H9 (cell line): ENCODE results near the gene CERS1. TPM values are rescaled to one million over a fixed set of nuclear protein-coding genes. Genes with fewer than 3 reads are reported as not detected.

Experiments
- DNase-seq: peaks from one replicate; pipeline ENCODE4 v3.0.0-alpha.2; 2017
- H2AFZ ChIP-seq: one replicate; pipeline ENCODE4 v1.6.1; 2013; ENCODE audit warnings: mild to moderate bottlenecking, low read length, control low read depth, moderate library complexity
- H2AK5ac ChIP-seq: 2 replicates; pipeline ENCODE4 v1.6.1; 2013; ENCODE audit warnings: low read length, control low read depth, mixed read lengths; ENCODE audit not compliant: insufficient read length
- H2BK120ac ChIP-seq: one replicate; pipeline ENCODE4 v1.6.1; 2013; ENCODE audit warnings: low read depth, mild to moderate bottlenecking, low read length, control low read depth, inconsistent platforms; ENCODE audit not compliant: poor library complexity, severe bottlenecking
- H2BK12ac ChIP-seq: 2 replicates; pipeline ENCODE4 v1.6.1; 2013; ENCODE audit warnings: low read length, control low read depth, mixed read lengths, low read depth; ENCODE audit not compliant: insufficient read length
- H2BK15ac ChIP-seq: 2 replicates; pipeline ENCODE4 v1.6.1; 2013; ENCODE audit warnings: low read depth, low read length, control low read depth
- H2BK20ac ChIP-seq: one replicate; pipeline ENCODE4 v1.6.1; 2013; ENCODE audit warnings: low read depth, mild to moderate bottlenecking, low read length, control low read depth, inconsistent platforms; ENCODE audit not compliant: poor library complexity, severe bottlenecking
- H2BK5ac ChIP-seq: 2 replicates; pipeline ENCODE4 v1.6.1; 2013; ENCODE audit warnings: low read length, control low read depth, mixed read lengths; ENCODE audit not compliant: insufficient read length
- H3K14ac ChIP-seq: 2 replicates; pipeline ENCODE4 v1.6.1; 2013; ENCODE audit warnings: low read length, control low read depth; ENCODE audit not compliant: insufficient read depth
- H3K18ac ChIP-seq: 2 replicates; pipeline ENCODE4 v1.6.1; 2013; ENCODE audit warnings: low read depth, mild to moderate bottlenecking, mixed read lengths, low read length, control low read depth; ENCODE audit not compliant: insufficient read length
- H3K23ac ChIP-seq: 2 replicates; pipeline ENCODE4 v1.6.1; 2013; ENCODE audit warnings: low read length, control low read depth, mixed read lengths, low read depth; ENCODE audit not compliant: insufficient read length
- H3K23me2 ChIP-seq: 2 replicates; pipeline ENCODE4 v1.6.1; 2013; ENCODE audit warnings: low read depth, mild to moderate bottlenecking, mixed read lengths, low read length, control low read depth; ENCODE audit not compliant: insufficient read length, poor library complexity, severe bottlenecking
- H3K27ac ChIP-seq: 2 replicates; pipeline ENCODE4 v1.5.1; 2013; ENCODE audit warnings: low read length, control low read depth, mixed read lengths, low read depth; ENCODE audit not compliant: insufficient read length
- H3K27me3 ChIP-seq: 2 replicates; pipeline ENCODE4 v1.6.1; 2013; ENCODE audit warnings: low read length, control low read depth, inconsistent platforms; ENCODE audit not compliant: insufficient read depth
- H3K4ac ChIP-seq: 2 replicates; pipeline ENCODE4 v1.6.1; 2013; ENCODE audit warnings: low read depth, mild to moderate bottlenecking, control low read depth, inconsistent platforms, low read length, moderate library complexity
- H3K4me1 ChIP-seq: 2 replicates; pipeline ENCODE4 v1.6.1; 2013; ENCODE audit warnings: low read length, control low read depth, inconsistent platforms; ENCODE audit not compliant: insufficient read depth
- H3K4me2 ChIP-seq: 2 replicates; pipeline ENCODE4 v1.6.1; 2013; ENCODE audit warnings: low read length, control low read depth, mixed read lengths; ENCODE audit not compliant: insufficient read length, insufficient read depth
- H3K56ac ChIP-seq: 2 replicates; pipeline ENCODE4 v1.6.1; 2013; ENCODE audit warnings: low read depth, mild to moderate bottlenecking, mixed read lengths, low read length, control low read depth; ENCODE audit not compliant: insufficient read length
- H3K79me1 ChIP-seq: 2 replicates; pipeline ENCODE4 v1.6.1; 2013; ENCODE audit warnings: low read depth, mild to moderate bottlenecking, moderate library complexity, low read length, control low read depth, inconsistent platforms; ENCODE audit not compliant: insufficient read depth, poor library complexity, severe bottlenecking
- H3K79me2 ChIP-seq: 2 replicates; pipeline ENCODE4 v1.6.1; 2013; ENCODE audit warnings: low read length, control low read depth, inconsistent platforms; ENCODE audit not compliant: insufficient read depth
- H3K9ac ChIP-seq: 2 replicates; pipeline ENCODE4 v1.6.1; 2013; ENCODE audit warnings: low read length, control low read depth, mixed read lengths; ENCODE audit not compliant: insufficient read length; ENCODE audit errors: extremely low read depth
- H3K9me3 ChIP-seq: one replicate; pipeline ENCODE4 v1.6.1; 2013; ENCODE audit warnings: low read depth, low read length, inconsistent platforms; ENCODE audit not compliant: control insufficient read depth
- H3T11ph ChIP-seq: one replicate; pipeline ENCODE4 v1.6.1; 2013; ENCODE audit warnings: mild to moderate bottlenecking, low read length, control low read depth, inconsistent platforms
- H4K20me1 ChIP-seq: one replicate; pipeline ENCODE4 v1.6.1; 2013; ENCODE audit not compliant: control insufficient read depth, insufficient read length, insufficient read depth
- H4K5ac ChIP-seq: 2 replicates; pipeline ENCODE4 v1.6.1; 2013; ENCODE audit warnings: low read depth, mild to moderate bottlenecking, mixed read lengths, low read length, control low read depth; ENCODE audit not compliant: insufficient read length
- H4K8ac ChIP-seq: replicated peaks from 2 replicates; pipeline ENCODE4 v1.6.1; 2013; ENCODE audit warnings: low read length, control low read depth, mixed read lengths, low read depth; ENCODE audit not compliant: insufficient read length
- H4K91ac ChIP-seq: 2 replicates; pipeline ENCODE4 v1.6.1; 2013; ENCODE audit warnings: low read depth, mild to moderate bottlenecking, moderate library complexity, mixed read lengths, low read length, control low read depth; ENCODE audit not compliant: insufficient read length
- H3K27ac Mint-ChIP-seq, 3 experiments: 2 replicates in 2 of 3; 3 replicates in 1 of 3; pipeline ENCODE4 v1.8.0; 2020 to 2021; ENCODE audit warnings: mixed read lengths in 3 of 3, mild to moderate bottlenecking in 1 of 3, moderate library complexity in 1 of 3
- H3K27me3 Mint-ChIP-seq: 2 replicates; pipeline ENCODE4 v1.8.0; 2021; ENCODE audit warnings: low read depth, mild to moderate bottlenecking, moderate library complexity, mixed read lengths
- H3K36me3 Mint-ChIP-seq, 3 experiments: 2 replicates in 2 of 3; 3 replicates in 1 of 3; pipeline ENCODE4 v1.8.0; 2020 to 2021; ENCODE audit warnings: low read depth in 3 of 3, mixed read lengths in 3 of 3; ENCODE audit not compliant: insufficient read depth in 1 of 3
- H3K4me1 Mint-ChIP-seq, 2 experiments: 2 replicates each; pipeline ENCODE4 v1.8.0; 2020; ENCODE audit warnings: mixed read lengths in 2 of 2
- H3K4me3 Mint-ChIP-seq, 2 experiments: 2 replicates in 1 of 2; 3 replicates in 1 of 2; pipeline ENCODE4 v1.8.0; 2020 to 2021; ENCODE audit warnings: mild to moderate bottlenecking in 2 of 2, mixed read lengths in 2 of 2, moderate library complexity in 1 of 2
- H3K9me3 Mint-ChIP-seq, 2 experiments: 2 replicates in 1 of 2; 3 replicates in 1 of 2; pipeline ENCODE4 v1.8.0; 2020; ENCODE audit warnings: mild to moderate bottlenecking in 2 of 2, mixed read lengths in 2 of 2, moderate library complexity in 1 of 2
- CTCF ChIP-seq: fragments of 200-600 bp; sonication (generic); conservative IDR thresholded peaks from 3 replicates; pipeline ENCODE4 v1.8.0; 2021; ENCODE audit warnings: antibody characterized with exemption, mild to moderate bottlenecking
- WGBS: extraction: QIAGEN DNeasy Blood & Tissue Kit; methylation state at CpG from one replicate; pipeline ENCODE4 v1.1.7; 2013; ENCODE audit warnings: missing lambda C conversion rate, low lambda C conversion rate, mixed read lengths; ENCODE audit not compliant: insufficient read length; ENCODE audit errors: extremely low coverage; 5-methylcytosine and 5-hydroxymethylcytosine counted together
- total RNA-seq: library from RNA; stranded (reverse); gene quantifications from 2 replicates; pipeline ENCODE4 v1.2.1, GENCODE V29; 2021

Gene CERS1
- total RNA-seq, 1 experiment from 2014 or later, result 19.3 TPM

GRCh38 chr19:18905058-18905456 lies 9.1 kb upstream of the CERS1 start:
- no peak overlapping the region for H4K5ac ChIP-seq
- H3K27ac Mint-ChIP-seq, result no peak overlapping the region; a peak in 1 of 7 replicates
- H3K4me3 Mint-ChIP-seq, result no peak overlapping the region
- no peak for DNase-seq
- no peak overlapping the region for H4K91ac ChIP-seq
- H2BK15ac ChIP-seq, result no peak overlapping the region
- H2BK12ac ChIP-seq, result no peak overlapping the region
- no peaks in the 10 kb centered on the region for H3K27me3 ChIP-seq
- no peak overlapping the region for H3K4ac ChIP-seq
- no peak overlapping the region for H3T11ph ChIP-seq
- H3K23me2 ChIP-seq, result no peaks in the 10 kb centered on the region
- H2BK5ac ChIP-seq, result no peak overlapping the region
- H3K79me1 ChIP-seq, result no peaks in the 10 kb centered on the region
- no peaks in the 10 kb centered on the region for H3K4me1 ChIP-seq
- H3K79me2 ChIP-seq, result no peaks in the 10 kb centered on the region
- H3K36me3 Mint-ChIP-seq, result peaks cover 4 to 23% (median 19%) of the 10 kb centered on the region in 3 experiments; a peak in 6 of 7 replicates
- H4K8ac ChIP-seq, result no peak overlapping the region
- WGBS, result no CpG with 5 or more reads among the region's 8 CpGs
- H3K27ac ChIP-seq, result no peak overlapping the region
- TF ChIP-seq CTCF, result no peak
- H3K4me2 ChIP-seq, result no peak overlapping the region
- no peak overlapping the region for H2AFZ ChIP-seq
- H3K4me1 Mint-ChIP-seq, result no peaks in the 10 kb centered on the region
- H2BK20ac ChIP-seq, result no peak overlapping the region
- no peak overlapping the region for H3K9ac ChIP-seq
- no peaks in the 10 kb centered on the region for H3K27me3 Mint-ChIP-seq
- H3K18ac ChIP-seq, result no peak overlapping the region
- no peak overlapping the region for H3K23ac ChIP-seq
- H3K56ac ChIP-seq, result no peak overlapping the region
- no peaks in the 10 kb centered on the region for H3K9me3 ChIP-seq
- no peaks in the 10 kb centered on the region for H4K20me1 ChIP-seq
- no peaks in the 10 kb centered on the region; a peak in 1 of 5 replicates for H3K9me3 Mint-ChIP-seq
- no peak overlapping the region for H2BK120ac ChIP-seq
- H2AK5ac ChIP-seq, result no peak overlapping the region
- H3K14ac ChIP-seq, result no peak overlapping the region
